WERI-Rb-1 (cell line): ENCODE results near the gene CCDC33.

Experiments used
- DNase-seq: peaks from one replicate; pipeline ENCODE4 v3.0.0-alpha.2; 2020
- H3K27ac ChIP-seq: fragments of 250-450 bp; sonication (Bioruptor Pico); 2 replicates; pipeline ENCODE4 v1.5.1; 2020; ENCODE audit warnings: mild to moderate bottlenecking, moderate library complexity
- H3K27me3 ChIP-seq: fragments of 250-450 bp; sonication (Bioruptor Pico); 2 replicates; pipeline ENCODE4 v1.5.1; 2021; ENCODE audit warnings: mild to moderate bottlenecking, low read depth, moderate library complexity; ENCODE audit not compliant: insufficient read depth, severe bottlenecking
- H3K36me3 ChIP-seq: fragments of 250-450 bp; sonication (Bioruptor Pico); 2 replicates; pipeline ENCODE4 v1.5.1; 2020; ENCODE audit warnings: mild to moderate bottlenecking, moderate library complexity
- H3K4me3 ChIP-seq: 2 replicates; pipeline ENCODE4 v1.5.1; 2011; ENCODE audit warnings: low read depth, mild to moderate bottlenecking, control low read depth, low read length
- H3K9me3 ChIP-seq: fragments of 250-450 bp; sonication (Bioruptor Pico); 2 replicates; pipeline ENCODE4 v1.5.1; 2021; ENCODE audit warnings: mild to moderate bottlenecking, moderate library complexity; ENCODE audit not compliant: severe bottlenecking
- CTCF ChIP-seq: IDR thresholded peaks from 2 replicates; pipeline ENCODE4 v1.5.1; 2011; ENCODE audit warnings: low read depth, mild to moderate bottlenecking, control low read depth, inconsistent platforms, low read length

CCDC33 gene

GRCh38 chr15:74264081-74264501 is 28.0 kb downstream of the CCDC33 start:
- no peak for DNase-seq
- no peak overlapping the region; the same call in 1 of the 2 replicates for H3K27ac ChIP-seq
- TF ChIP-seq CTCF, result no peak
- H3K4me3 ChIP-seq, result no peak overlapping the region
- no peaks in the 10 kb centered on the region for H3K9me3 ChIP-seq
- no peaks in the 10 kb centered on the region for H3K36me3 ChIP-seq
- no peaks in the 10 kb centered on the region for H3K27me3 ChIP-seq

GRCh38 chr15:74265046-74265639 is 29.0 kb downstream of the CCDC33 start:
- Histone ChIP-seq H3K9me3 (no peaks in the 10 kb centered on the region), H3K27me3 (no peaks in the 10 kb centered on the region), H3K4me3 (no peak overlapping the region), H3K36me3 (no peaks in the 10 kb centered on the region), H3K27ac (no peak overlapping the region)
- no peak for TF ChIP-seq CTCF
- DNase-seq, result no peak

GRCh38 chr15:74268020-74268419 is 31.9 kb downstream of the CCDC33 start:
- TF ChIP-seq CTCF, result no peak
- no peak for DNase-seq
- no peaks in the 10 kb centered on the region for H3K9me3 ChIP-seq
- no peaks in the 10 kb centered on the region for H3K27me3 ChIP-seq
- no peak overlapping the region for H3K4me3 ChIP-seq
- H3K36me3 ChIP-seq, result no peaks in the 10 kb centered on the region
- H3K27ac ChIP-seq, result no peak overlapping the region

- Histone ChIP-seq H3K4me3 (no peak overlapping the region), H3K27ac (no peak overlapping the region), H3K9me3 (no peaks in the 10 kb centered on the region), H3K27me3 (no peaks in the 10 kb centered on the region), H3K36me3 (no peaks in the 10 kb centered on the region)
- no peak for TF ChIP-seq CTCF
- no peak for DNase-seq
These were observed 33.4 kb downstream of the CCDC33 start for GRCh38 chr15:74269362-74270035.

GRCh38 chr15:74270155-74270554 is 34.0 kb downstream of the CCDC33 start:
- Histone ChIP-seq H3K36me3 (no peaks in the 10 kb centered on the region), H3K9me3 (no peaks in the 10 kb centered on the region), H3K27ac (no peak overlapping the region), H3K27me3 (no peaks in the 10 kb centered on the region), H3K4me3 (no peak overlapping the region)
- TF ChIP-seq CTCF, result no peak
- no peak for DNase-seq
